Mucosa of descending colon (tissue), 3 donors: ENCODE data around the gene BIRC7. TPM values are rescaled to one million over a fixed set of nuclear protein-coding genes. Genes with fewer than 3 reads are reported as not detected.

Source experiments
- ATAC-seq: fragments of 200-7000 bp; cut with Tn5 transposase; one replicate; pipeline ENCODE4 v1.9.1; 2020; ENCODE audit warnings: mild to moderate bottlenecking, moderate library complexity
- DNase-seq, 3 donors: peaks; one replicate each; pipeline ENCODE4 v3.0.0-alpha.2; 2020
- H3K36me3 ChIP-seq: fragments of 200-600 bp; one replicate; pipeline ENCODE4 v1.8.0; 2021; ENCODE audit warnings: low read depth, mild to moderate bottlenecking
- H3K4me1 ChIP-seq: fragments of 200-600 bp; one replicate; pipeline ENCODE4 v1.8.0; 2021; ENCODE audit warnings: low read depth, mild to moderate bottlenecking
- H3K4me3 ChIP-seq: fragments of 200-600 bp; one replicate; pipeline ENCODE4 v1.8.0; 2021; ENCODE audit warnings: mild to moderate bottlenecking
- H3K9me3 ChIP-seq: fragments of 200-600 bp; one replicate; pipeline ENCODE4 v1.8.0; 2021; ENCODE audit warnings: mild to moderate bottlenecking
- intact Hi-C, 2 donors: fragments of 100-400 bp; cut with DNase I in 1 of 2; cut with micrococcal nuclease in 1 of 2; formaldehyde crosslinking; loops; one replicate each; pipeline versions ENCODE4 v1.11.0 to v1.11.1; 2022; cut with DNase I, micrococcal nuclease
- total RNA-seq, 3 donors: library from RNA; stranded (reverse); fragmentation: NEBNext Ultra II Directional in 2 of 3; extraction: Animal tissue kit (Norgen Biotek cat#: 25700) in 2 of 3; gene quantifications; one replicate each; pipeline versions ENCODE4 v1.2.1 to v1.2.4, GENCODE V29; 2021 to 2023
- TF ChIP-seq, protein P1 (sequence below): fragments of 200-600 bp; IDR thresholded peaks from one replicate; pipeline ENCODE4 v1.8.0; 2022; ENCODE audit warnings: antibody characterized with exemption, mild to moderate bottlenecking
- donor health status: DM: no; HTN: no; CAD: no; lungs with moderate emphysema.
- donor health status: DM: no; HTN: no; CAD: no.
- donor health status: DM: no; HTN: yes; CAD: no.

The BIRC7 gene
- total RNA-seq, 3 donors from 2014 or later = 0.22 TPM; not detected in 2

- no peak overlapping the region for H3K4me3 ChIP-seq
- no peaks in the 10 kb centered on the region for H3K9me3 ChIP-seq
- TF ChIP-seq, protein P1, sequence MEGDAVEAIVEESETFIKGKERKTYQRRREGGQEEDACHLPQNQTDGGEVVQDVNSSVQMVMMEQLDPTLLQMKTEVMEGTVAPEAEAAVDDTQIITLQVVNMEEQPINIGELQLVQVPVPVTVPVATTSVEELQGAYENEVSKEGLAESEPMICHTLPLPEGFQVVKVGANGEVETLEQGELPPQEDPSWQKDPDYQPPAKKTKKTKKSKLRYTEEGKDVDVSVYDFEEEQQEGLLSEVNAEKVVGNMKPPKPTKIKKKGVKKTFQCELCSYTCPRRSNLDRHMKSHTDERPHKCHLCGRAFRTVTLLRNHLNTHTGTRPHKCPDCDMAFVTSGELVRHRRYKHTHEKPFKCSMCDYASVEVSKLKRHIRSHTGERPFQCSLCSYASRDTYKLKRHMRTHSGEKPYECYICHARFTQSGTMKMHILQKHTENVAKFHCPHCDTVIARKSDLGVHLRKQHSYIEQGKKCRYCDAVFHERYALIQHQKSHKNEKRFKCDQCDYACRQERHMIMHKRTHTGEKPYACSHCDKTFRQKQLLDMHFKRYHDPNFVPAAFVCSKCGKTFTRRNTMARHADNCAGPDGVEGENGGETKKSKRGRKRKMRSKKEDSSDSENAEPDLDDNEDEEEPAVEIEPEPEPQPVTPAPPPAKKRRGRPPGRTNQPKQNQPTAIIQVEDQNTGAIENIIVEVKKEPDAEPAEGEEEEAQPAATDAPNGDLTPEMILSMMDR = no peak
- DNase-seq = peak in 1 of 3 donors; percentile 17
- H3K36me3 ChIP-seq = no peaks in the 10 kb centered on the region
- no peak for ATAC-seq
- intact Hi-C loops = no loop called here
- peaks cover 8% of the 10 kb centered on the region for H3K4me1 ChIP-seq
These were observed 27.3 kb upstream of the BIRC7 start for GRCh38 chr20:63208346-63208909.

DNA sequence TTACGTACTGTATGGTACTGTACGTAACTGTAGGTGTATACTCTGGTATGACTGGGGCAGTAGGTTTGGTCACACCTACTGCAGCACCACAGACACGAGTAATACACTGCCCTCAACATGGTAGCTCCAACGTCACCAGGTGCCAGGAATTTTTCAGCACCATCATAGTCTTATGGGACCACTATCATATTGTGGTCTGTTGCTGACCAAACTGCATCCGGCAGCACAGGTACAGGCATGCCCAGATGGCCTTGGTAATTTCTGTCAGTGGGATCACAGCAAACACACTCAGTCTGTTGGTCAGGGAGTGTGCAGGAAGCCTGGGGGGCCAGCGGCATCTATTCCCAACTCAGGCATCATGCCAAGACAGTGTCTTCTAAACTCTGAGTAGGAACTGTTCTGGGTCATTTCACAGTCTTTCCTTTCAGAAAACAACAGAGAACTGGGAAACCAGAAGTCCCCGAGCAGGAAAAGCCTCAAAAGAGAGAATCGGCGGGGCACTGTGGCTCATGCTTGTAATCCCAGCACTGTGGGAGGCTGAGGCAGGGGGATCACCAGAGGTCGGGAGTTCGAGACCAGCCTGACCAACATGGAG lies 25.6 kb upstream of the BIRC7 start:
- H3K9me3 ChIP-seq = no peaks in the 10 kb centered on the region
- H3K4me1 ChIP-seq = peaks cover 20% of the 10 kb centered on the region
- intact Hi-C loops = no loop called here
- no peak overlapping the region for H3K4me3 ChIP-seq
- no peaks in the 10 kb centered on the region for H3K36me3 ChIP-seq
- ATAC-seq (no peak), DNase-seq (peak in 1 of 3 donors; percentile 11)
- TF ChIP-seq, protein P1 = no peak

DNA sequence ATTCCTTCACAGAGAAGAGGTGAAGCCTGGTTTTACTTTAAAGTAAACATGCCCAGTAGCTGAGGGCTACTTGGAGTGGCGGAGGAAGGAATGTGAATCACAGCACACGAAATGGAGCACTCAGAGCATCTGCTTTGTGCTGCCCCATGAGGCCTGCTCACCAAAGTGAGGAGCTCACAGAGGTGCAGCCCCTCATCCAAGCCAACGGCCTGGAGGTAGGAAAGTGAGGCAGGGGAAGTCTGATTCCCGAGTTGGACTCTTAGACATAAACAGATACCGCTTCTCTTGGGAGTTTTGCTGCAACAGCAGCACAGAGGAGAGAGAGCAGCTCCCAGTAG lies 23.3 kb upstream of the BIRC7 start:
- intact Hi-C loops = no loop called here
- DNase-seq (no peak), ATAC-seq (no peak)
- Histone ChIP-seq H3K9me3 (no peaks in the 10 kb centered on the region), H3K4me3 (no peak overlapping the region), H3K4me1 (peaks cover 28% of the 10 kb centered on the region), H3K36me3 (no peaks in the 10 kb centered on the region)
- TF ChIP-seq, protein P1 = no peak

DNA sequence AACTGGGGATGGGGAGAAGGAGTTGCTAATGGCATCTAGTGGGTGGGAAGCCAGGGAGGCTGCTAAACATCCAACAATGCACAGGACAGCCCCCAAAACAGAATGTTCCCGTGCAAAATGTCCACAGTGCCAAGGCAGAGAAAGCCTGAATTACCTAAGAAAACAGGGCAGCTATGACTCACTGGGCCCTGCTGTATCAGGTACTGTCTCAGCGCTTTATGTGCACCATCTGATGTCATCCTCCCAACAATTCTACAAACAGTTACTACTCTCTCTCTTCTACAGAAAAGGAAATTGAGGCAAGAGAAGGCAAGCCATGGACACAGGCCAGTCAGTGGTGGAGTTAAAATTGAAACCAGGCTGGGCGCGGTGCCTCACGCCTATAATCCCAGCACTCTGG lies 22.9 kb upstream of the BIRC7 start:
- intact Hi-C loops = no loop called here
- DNase-seq (no peak), ATAC-seq (no peak)
- no peak overlapping the region for H3K4me3 ChIP-seq
- TF ChIP-seq, protein P1 = no peak
- H3K4me1 ChIP-seq = peaks cover 28% of the 10 kb centered on the region
- no peaks in the 10 kb centered on the region for H3K9me3 ChIP-seq
- no peaks in the 10 kb centered on the region for H3K36me3 ChIP-seq

- no peak overlapping the region for H3K4me3 ChIP-seq
- TF ChIP-seq, protein P1 = no peak
- peaks cover 28% of the 10 kb centered on the region for H3K4me1 ChIP-seq
- no peaks in the 10 kb centered on the region for H3K36me3 ChIP-seq
- H3K9me3 ChIP-seq = no peaks in the 10 kb centered on the region
- ATAC-seq (no peak), DNase-seq (no peak)
- intact Hi-C loops = no loop called here
These were observed 21.2 kb upstream of the BIRC7 start for GRCh38 chr20:63214514-63214913.
